Right lobe of liver (tissue), 6 donors: Measurements from ENCODE around the gene CYP21A2. TPM values are rescaled to one million over a fixed set of nuclear protein-coding genes. Genes with fewer than 3 reads are reported as not detected.
"Not testable (repeated sequence)": the region's sequence is repeated elsewhere in the genome, so short reads cannot be mapped to it uniquely, and the experiment has no call there.

Source experiments
- ATAC-seq, 4 donors: fragments of 200-7000 bp; cut with Tn5 transposase; one replicate each; pipeline ENCODE4 v1.9.1; 2020; ENCODE audit warnings: mild to moderate bottlenecking in 4 of 4, moderate library complexity in 4 of 4
- DNase-seq, 3 donors: peaks; one replicate each; pipeline ENCODE4 v3.0.0-alpha.2; 2020
- H3K27ac ChIP-seq, 3 donors: fragments of 200-600 bp; one replicate each; pipeline ENCODE4 v1.8.0; 2022
- H3K27me3 ChIP-seq, 2 donors: fragments of 200-600 bp; one replicate each; pipeline ENCODE4 v1.8.0; 2022
- H3K36me3 ChIP-seq, 4 donors: fragments of 200-600 bp; sonication (generic) in 1 of 4; one replicate each; pipeline versions ENCODE4 v1.5.1 to v1.8.0; 2017 to 2022; ENCODE audit warnings: control low read depth in 1 of 4
- H3K4me1 ChIP-seq, 4 donors: fragments of 200-600 bp; sonication (generic) in 1 of 4; one replicate each; pipeline versions ENCODE4 v1.5.1 to v1.8.0; 2017 to 2022; ENCODE audit warnings: control low read depth in 1 of 4
- H3K4me3 ChIP-seq, 3 donors: fragments of 200-600 bp; one replicate each; pipeline ENCODE4 v1.8.0; 2022
- H3K9me3 ChIP-seq, 4 donors: fragments of 200-600 bp; sonication (generic) in 1 of 4; one replicate each; pipeline versions ENCODE4 v1.5.1 to v1.8.0; 2017 to 2022; ENCODE audit warnings: control low read depth in 1 of 4
- WGBS: methylation state at CpG from one replicate; pipeline ENCODE4 v1.1.6; 2018; ENCODE audit warnings: low coverage, low lambda C conversion rate; ENCODE audit not compliant: insufficient coverage; ENCODE audit errors: missing lambda C conversion rate; 5-methylcytosine and 5-hydroxymethylcytosine counted together
- intact Hi-C, 2 donors: fragments of 100-400 bp; cut with DNase I; formaldehyde crosslinking; loops; one replicate each; pipeline versions ENCODE4 v1.11.2 to v1.14.1; 2022
- total RNA-seq, 6 experiments: library from RNA; depleted of rRNA in 2 of 6; stranded (reverse); fragments of >200 nt in 2 of 6; fragmentation: NEBNext Ultra II Directional in 3 of 6; extraction: Animal tissue kit (Norgen Biotek cat#: 25700) in 3 of 6; gene quantifications; one replicate each; pipeline versions ENCODE4 v1.1.0 to v1.2.4, GENCODE V29; 2016 to 2023
- donor health status: DM: no; HTN: yes; CAD: no.
- donor health status: DM: no; HTN: no; CAD: no.
- donor health status: DM: no; HTN: no; CAD: no.
- donor health status: DM: no; HTN: yes; CAD: no.
- donor health status: DM: no; HTN: yes; CAD: no.

CYP21A2 gene
- total RNA-seq, 6 experiments from 2014 or later, result 5.7 to 60.7 (median 14.0) TPM

GRCh38 chr6:32022100-32022499, 16.1 kb upstream of the CYP21A2 start:
- H3K27me3 ChIP-seq, H3K27ac ChIP-seq, H3K9me3 ChIP-seq, ATAC-seq, intact Hi-C loops, H3K4me3 ChIP-seq, DNase-seq, H3K36me3 ChIP-seq, H3K4me1 ChIP-seq: not testable (repeated sequence)
- WGBS, result no CpG with 5 or more reads among the region's 10 CpGs

GRCh38 chr6:32028631-32029030, 9.6 kb upstream of the CYP21A2 start:
- H3K4me1 ChIP-seq, H3K36me3 ChIP-seq, H3K9me3 ChIP-seq, H3K27ac ChIP-seq, intact Hi-C loops, DNase-seq, H3K4me3 ChIP-seq, ATAC-seq, H3K27me3 ChIP-seq: not testable (repeated sequence)
- no CpG with 5 or more reads among the region's 10 CpGs for WGBS

GRCh38 chr6:32029553-32029952, 8.7 kb upstream of the CYP21A2 start:
- ATAC-seq, H3K9me3 ChIP-seq, DNase-seq, H3K4me3 ChIP-seq, H3K27ac ChIP-seq, intact Hi-C loops, H3K4me1 ChIP-seq, H3K36me3 ChIP-seq, H3K27me3 ChIP-seq: not testable (repeated sequence)
- 58% methylated on average over 5 of the region's 14 CpGs for WGBS

GRCh38 chr6:32035283-32036013, 2.8 kb upstream of the CYP21A2 start:
- whole genome bisulfite sequencing, result no CpG with 5 or more reads among the region's 16 CpGs
- H3K9me3 ChIP-seq, H3K4me3 ChIP-seq, H3K36me3 ChIP-seq, H3K27me3 ChIP-seq, H3K27ac ChIP-seq, intact Hi-C loops, DNase-seq, H3K4me1 ChIP-seq: not testable (repeated sequence)
- ATAC-seq, result peak; percentile 32 to 73 (median 64)

GRCh38 chr6:32037136-32037535, 1.1 kb upstream of the CYP21A2 start:
- WGBS, result 48% methylated on average over 3 of the region's 5 CpGs

GRCh38 chr6:32038878-32039277, 663 bp downstream of the CYP21A2 start:
- H3K27me3 ChIP-seq, H3K36me3 ChIP-seq, H3K4me3 ChIP-seq, H3K4me1 ChIP-seq, H3K9me3 ChIP-seq, H3K27ac ChIP-seq, intact Hi-C loops: not testable (repeated sequence)
- WGBS, result 88% methylated on average over 1 of the region's 5 CpGs
- DNase-seq, result peak in 2 of 3 donors; percentile 18 to 36
- peak in 1 of 4 donors; percentile 0 for ATAC-seq

More at GRCh38 chr6:32037136-32037535, 1.1 kb upstream of the CYP21A2 start:
- H3K4me3 ChIP-seq, H3K9me3 ChIP-seq, H3K27me3 ChIP-seq, intact Hi-C loops, H3K4me1 ChIP-seq, H3K36me3 ChIP-seq: not testable (repeated sequence)
- peak overlapping the region in 1 of 3 donors; percentile 63 for H3K27ac ChIP-seq
- DNase-seq (peak in 2 of 3 donors; percentile 49 to 50), ATAC-seq (peak; percentile 0 to 5 (median 1))

- H3K36me3 ChIP-seq, intact Hi-C loops, ATAC-seq, H3K4me3 ChIP-seq, H3K27ac ChIP-seq, H3K4me1 ChIP-seq, H3K27me3 ChIP-seq, H3K9me3 ChIP-seq: not testable (repeated sequence)
- peak in 1 of 3 donors; percentile 39 for DNase-seq
- WGBS, result 55% methylated on average over 6 of the region's 24 CpGs
Measured at GRCh38 chr6:32039321-32040274, 1.4 kb downstream of the CYP21A2 start.

GRCh38 chr6:32040299-32041049, 2.3 kb downstream of the CYP21A2 start:
- DNase-seq, result not testable (repeated sequence)

GRCh38 chr6:32041050-32041321, 2.8 kb downstream of the CYP21A2 start:
- WGBS, result no CpG with 5 or more reads among the region's 13 CpGs
- H3K27ac ChIP-seq, H3K36me3 ChIP-seq: not testable (repeated sequence)

More at GRCh38 chr6:32040299-32041049, 2.3 kb downstream of the CYP21A2 start:
- H3K27me3 ChIP-seq, H3K9me3 ChIP-seq, ATAC-seq, H3K4me3 ChIP-seq, H3K27ac ChIP-seq, H3K4me1 ChIP-seq, intact Hi-C loops, H3K36me3 ChIP-seq: not testable (repeated sequence)
- no CpG with 5 or more reads among the region's 43 CpGs for WGBS

GRCh38 chr6:32041385-32041784, 3.2 kb downstream of the CYP21A2 start:
- DNase-seq, H3K4me3 ChIP-seq, H3K9me3 ChIP-seq, H3K27ac ChIP-seq, H3K4me1 ChIP-seq, intact Hi-C loops, ATAC-seq, H3K27me3 ChIP-seq, H3K36me3 ChIP-seq: not testable (repeated sequence)
- 66% methylated on average over 4 of the region's 10 CpGs for WGBS

More at GRCh38 chr6:32041050-32041321, 2.8 kb downstream of the CYP21A2 start:
- ATAC-seq, H3K27me3 ChIP-seq, DNase-seq, H3K9me3 ChIP-seq, intact Hi-C loops, H3K4me1 ChIP-seq, H3K4me3 ChIP-seq: not testable (repeated sequence)

- H3K4me1 ChIP-seq, H3K36me3 ChIP-seq, ATAC-seq, DNase-seq, H3K9me3 ChIP-seq, H3K27ac ChIP-seq, H3K27me3 ChIP-seq, intact Hi-C loops, H3K4me3 ChIP-seq: not testable (repeated sequence)
- WGBS, result no CpG with 5 or more reads among the region's 15 CpGs
Measured at GRCh38 chr6:32042276-32042675, 4.1 kb downstream of the CYP21A2 start.
